Upper lobe of left lung (tissue), 4 donors: ENCODE results near the gene CDK7.

Experiments used
- EP300 ChIP-seq, 4 donors: sonication (generic); formaldehyde crosslinking; IDR thresholded peaks; one replicate each; pipeline ENCODE4 v1.5.1; 2017; ENCODE audit warnings: antibody characterized with exemption in 4 of 4, control low read depth in 2 of 4
- POLR2A ChIP-seq, 4 donors: fragments of 450-650 bp; IDR thresholded peaks; one replicate each; pipeline ENCODE4 v1.5.1; 2016 to 2017; ENCODE audit warnings: antibody characterized with exemption in 4 of 4, mild to moderate bottlenecking in 2 of 4
- POLR2AphosphoS5 ChIP-seq, 2 donors: sonication (generic); formaldehyde crosslinking; IDR thresholded peaks; one replicate each; pipeline ENCODE4 v1.5.1; 2017; ENCODE audit warnings: antibody characterized with exemption in 2 of 2
- TF ChIP-seq, protein P1 (sequence below), 6 experiments: fragments of 450-650 bp in 4 of 6; fragments of 200-600 bp in 2 of 6; sonication (generic) in 2 of 6; IDR thresholded peaks; one replicate each; pipeline ENCODE4 v1.5.1; 2016 to 2019; ENCODE audit warnings: antibody characterized with exemption in 6 of 6

DNA sequence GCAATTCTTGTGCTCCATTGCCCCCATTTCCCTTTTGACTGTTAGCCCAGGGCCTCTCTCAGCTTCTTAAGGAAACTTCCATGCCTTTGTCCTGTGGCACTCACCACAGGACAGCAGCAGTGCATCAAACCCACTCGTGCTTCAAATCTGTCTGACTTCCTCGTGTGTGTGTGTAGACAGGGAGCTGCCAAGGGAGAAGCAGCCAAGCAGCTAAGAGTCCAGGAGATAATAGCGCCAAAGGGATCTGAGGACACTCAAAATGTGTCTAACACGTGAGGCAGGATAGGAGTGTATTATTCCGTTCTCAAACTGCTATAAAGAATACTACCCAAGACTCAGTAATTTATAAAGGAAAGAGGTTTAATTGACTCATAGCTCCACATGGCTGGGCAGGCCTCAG, 44.8 kb downstream of the CDK7 start:
- TF ChIP-seq, protein P1, sequence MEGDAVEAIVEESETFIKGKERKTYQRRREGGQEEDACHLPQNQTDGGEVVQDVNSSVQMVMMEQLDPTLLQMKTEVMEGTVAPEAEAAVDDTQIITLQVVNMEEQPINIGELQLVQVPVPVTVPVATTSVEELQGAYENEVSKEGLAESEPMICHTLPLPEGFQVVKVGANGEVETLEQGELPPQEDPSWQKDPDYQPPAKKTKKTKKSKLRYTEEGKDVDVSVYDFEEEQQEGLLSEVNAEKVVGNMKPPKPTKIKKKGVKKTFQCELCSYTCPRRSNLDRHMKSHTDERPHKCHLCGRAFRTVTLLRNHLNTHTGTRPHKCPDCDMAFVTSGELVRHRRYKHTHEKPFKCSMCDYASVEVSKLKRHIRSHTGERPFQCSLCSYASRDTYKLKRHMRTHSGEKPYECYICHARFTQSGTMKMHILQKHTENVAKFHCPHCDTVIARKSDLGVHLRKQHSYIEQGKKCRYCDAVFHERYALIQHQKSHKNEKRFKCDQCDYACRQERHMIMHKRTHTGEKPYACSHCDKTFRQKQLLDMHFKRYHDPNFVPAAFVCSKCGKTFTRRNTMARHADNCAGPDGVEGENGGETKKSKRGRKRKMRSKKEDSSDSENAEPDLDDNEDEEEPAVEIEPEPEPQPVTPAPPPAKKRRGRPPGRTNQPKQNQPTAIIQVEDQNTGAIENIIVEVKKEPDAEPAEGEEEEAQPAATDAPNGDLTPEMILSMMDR (IDR thresholded peaks at IDR 0.05) = no peak
- TF ChIP-seq POLR2AphosphoS5 (IDR thresholded peaks at IDR 0.05) (no peak), POLR2A (IDR thresholded peaks at IDR 0.05) (no peak), EP300 (IDR thresholded peaks at IDR 0.05) (no peak)
